DMS 273 (cell line): Measurements from ENCODE around the gene RAB10.
"Not testable (repeated sequence)": the region's sequence is repeated elsewhere in the genome, so short reads cannot be mapped to it uniquely, and the experiment has no call there.

Experiments
- DNase-seq: peaks from one replicate; lab custom pipeline; 2025; ENCODE audit not compliant: unreplicated experiment; lab: John Stamatoyannopoulos, UW

RAB10 gene

DNA sequence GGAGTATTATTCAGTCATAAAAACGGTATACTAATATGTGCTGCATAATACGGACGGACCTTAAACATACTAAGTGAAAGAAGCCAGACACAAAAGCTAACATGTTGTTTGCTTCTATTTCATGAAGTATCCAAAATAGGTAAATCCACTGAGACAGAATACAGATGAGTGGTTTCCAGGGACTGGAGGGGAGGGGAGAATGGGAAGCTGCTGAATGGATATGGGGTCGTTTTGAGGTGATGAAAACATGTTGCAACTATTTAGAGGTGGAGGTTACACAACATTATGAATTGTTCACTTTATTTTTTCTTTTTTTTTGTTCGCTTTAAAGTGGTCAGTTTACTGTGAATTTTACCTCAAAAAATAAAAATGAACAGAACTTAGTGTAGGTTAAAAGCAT is 52.9 kb downstream of the RAB10 start:
- DNase-seq = no peak

GRCh38 chr2:26088038-26088643 is 54.3 kb downstream of the RAB10 start:
- peak; percentile 32 for DNase-seq

DNA sequence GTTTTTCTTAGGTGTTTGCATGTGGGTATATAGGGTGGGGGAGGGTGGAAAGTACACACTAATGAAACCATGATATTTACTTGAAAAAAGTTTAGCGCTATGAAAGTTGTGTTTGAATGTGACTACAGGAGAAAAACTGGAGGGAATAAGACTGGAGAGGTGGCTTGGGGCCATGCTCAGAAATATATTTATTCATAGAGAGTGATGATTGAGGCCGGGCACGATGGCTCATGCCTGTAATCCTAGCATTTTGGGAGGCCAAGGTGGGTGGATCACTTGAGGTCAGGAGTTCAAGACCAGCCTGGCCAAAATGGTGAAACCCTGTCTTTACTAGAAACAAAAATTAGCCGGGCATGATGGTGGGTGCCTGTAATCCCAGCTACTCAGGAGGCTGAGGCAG is 55.0 kb downstream of the RAB10 start:
- not testable (repeated sequence) for DNase-seq

- no peak for DNase-seq
Measured at GRCh38 chr2:26089337-26089736, 55.5 kb downstream of the RAB10 start.

GRCh38 chr2:26095758-26096157 is 61.9 kb downstream of the RAB10 start:
- DNase-seq = no peak

DNA sequence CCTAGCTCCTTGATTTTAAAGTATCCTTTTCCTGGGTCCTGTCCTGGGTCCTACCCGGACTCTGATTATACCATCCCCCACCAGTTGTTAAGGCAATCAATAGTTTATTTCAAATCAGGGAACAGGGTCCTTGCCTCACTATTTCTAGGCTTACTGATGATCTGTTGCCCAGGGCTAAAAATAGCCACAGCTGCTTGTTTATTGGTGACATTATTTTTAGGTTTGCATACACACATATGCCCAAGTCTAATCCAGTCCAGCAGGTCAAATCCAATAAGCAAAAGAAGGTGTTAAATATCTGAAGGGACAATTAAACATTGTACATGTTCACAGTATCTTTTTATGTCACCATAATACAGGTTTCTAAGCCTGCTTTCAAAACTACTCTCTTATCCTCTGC is 66.0 kb downstream of the RAB10 start:
- no peak for DNase-seq

GRCh38 chr2:26100384-26100783 is 66.5 kb downstream of the RAB10 start:
- no peak for DNase-seq

DNA sequence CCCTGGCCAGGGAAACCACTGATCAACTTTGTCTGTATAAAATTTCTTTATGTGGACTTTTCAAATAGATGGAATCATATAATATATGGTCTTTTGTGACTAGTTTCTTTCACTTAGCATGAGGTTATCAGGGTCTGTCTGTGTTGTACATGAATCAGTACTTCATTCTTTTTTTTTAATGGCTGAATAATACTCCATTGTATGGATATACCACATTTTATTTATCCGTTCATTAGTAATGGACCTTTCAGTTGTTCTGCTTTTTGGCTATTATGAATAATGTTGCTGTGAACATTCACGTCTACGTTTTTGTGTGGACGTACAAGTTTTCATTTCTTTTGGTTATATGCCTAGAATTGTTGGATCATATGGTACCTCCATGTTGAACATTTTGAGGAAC is 69.9 kb downstream of the RAB10 start:
- DNase-seq = no peak

DNA sequence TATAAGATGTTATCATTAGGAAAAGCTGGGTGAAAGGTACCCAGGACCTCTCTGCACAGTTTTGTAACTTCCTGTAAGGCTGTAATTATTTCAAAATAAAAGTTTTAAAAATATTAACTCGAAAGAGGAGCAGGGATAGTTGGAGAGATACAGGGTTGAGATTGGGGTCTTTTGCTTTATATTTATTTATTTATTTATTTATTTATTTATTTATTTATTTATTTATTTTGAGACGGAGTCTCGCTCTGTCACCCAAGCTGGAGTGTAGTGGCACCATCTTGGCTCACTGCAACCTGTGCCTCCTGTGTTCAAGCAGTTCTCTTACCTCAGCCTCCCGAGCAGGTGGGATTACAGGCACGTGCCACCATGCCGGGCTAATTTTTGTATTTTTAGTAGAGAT is 74.8 kb downstream of the RAB10 start:
- DNase-seq = not testable (repeated sequence)

GRCh38 chr2:26112201-26112600 is 78.3 kb downstream of the RAB10 start:
- DNase-seq = no peak

GRCh38 chr2:26114151-26114550 is 80.3 kb downstream of the RAB10 start:
- DNase-seq = no peak

DNA sequence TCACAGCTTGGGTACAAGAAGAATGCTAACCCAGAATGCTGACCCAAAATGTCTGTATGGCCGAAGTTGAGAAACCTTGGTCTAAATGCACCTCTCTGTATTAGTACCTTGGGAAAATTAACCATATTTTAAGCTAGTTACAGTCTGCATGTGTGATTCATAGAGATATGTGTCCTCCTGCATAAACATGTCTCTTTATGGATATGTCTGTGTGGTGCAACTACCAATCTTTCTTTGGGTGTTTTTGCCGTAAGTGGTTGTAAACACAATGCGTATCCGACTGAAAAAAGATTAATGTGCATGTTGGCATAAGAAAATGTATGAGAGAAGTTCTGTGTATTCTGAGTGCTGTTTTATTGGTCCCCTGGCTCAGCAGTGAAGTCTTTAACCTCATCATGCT is 84.8 kb downstream of the RAB10 start:
- no peak for DNase-seq

DNA sequence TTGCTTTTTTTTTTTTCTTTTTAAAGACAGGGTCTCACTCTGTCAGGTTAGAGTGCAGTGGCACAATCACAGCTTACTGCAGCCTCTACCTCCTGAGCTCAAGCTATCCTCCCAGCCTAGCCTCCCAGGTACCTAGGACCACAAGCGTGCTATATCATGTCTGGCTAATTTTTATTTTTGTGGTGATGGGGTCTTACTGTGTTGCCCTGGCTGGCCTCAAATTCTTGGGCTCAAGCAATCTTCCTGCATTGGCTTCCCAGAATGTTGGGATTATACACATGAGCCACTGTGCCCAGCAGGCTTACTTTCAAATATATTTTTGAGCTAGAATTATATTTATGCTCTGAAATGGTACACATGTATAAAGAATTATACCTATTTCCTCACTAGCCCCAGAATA is 85.6 kb downstream of the RAB10 start:
- DNase-seq = no peak

GRCh38 chr2:26122630-26123029 is 88.7 kb downstream of the RAB10 start:
- DNase-seq = no peak

- DNase-seq = no peak
Measured at GRCh38 chr2:26123426-26123825, 89.5 kb downstream of the RAB10 start.

GRCh38 chr2:26126074-26126473 is 92.2 kb downstream of the RAB10 start:
- DNase-seq = no peak

- no peak for DNase-seq
Measured at GRCh38 chr2:26128176-26128575, 94.3 kb downstream of the RAB10 start.

GRCh38 chr2:26130763-26131162 is 96.9 kb downstream of the RAB10 start:
- DNase-seq = no peak

DNA sequence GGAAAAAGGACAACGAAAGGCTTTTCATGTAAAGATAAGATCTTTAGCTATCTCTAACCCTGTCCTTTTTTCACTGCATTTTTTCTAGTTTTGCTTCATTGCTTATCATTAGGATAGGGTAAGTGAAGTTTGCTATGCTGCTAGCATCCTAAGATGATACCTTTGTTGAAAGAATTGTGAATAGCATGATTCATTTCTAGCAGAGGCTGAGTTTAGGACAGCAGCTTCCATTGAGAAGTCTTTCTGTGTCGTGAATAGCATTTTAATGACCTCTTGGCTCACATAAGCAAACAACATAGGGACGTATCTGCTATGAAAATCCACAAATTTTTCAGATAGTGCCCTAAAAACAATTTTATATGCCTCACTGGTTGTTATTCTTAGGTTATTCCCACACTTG is 102.6 kb downstream of the RAB10 start:
- no peak for DNase-seq

- peak; percentile 62 for DNase-seq
Measured at GRCh38 chr2:26139269-26140183, 105.6 kb downstream of the RAB10 start.

- no peak for DNase-seq
Measured at GRCh38 chr2:26141145-26141769, 107.4 kb downstream of the RAB10 start.

GRCh38 chr2:26144031-26144430 is 110.1 kb downstream of the RAB10 start:
- DNase-seq = no peak
